Lung (tissue), 12 donors: Measurements from ENCODE around the gene ANGPTL4. TPM values are rescaled to one million over a fixed set of nuclear protein-coding genes. Genes with fewer than 3 reads are reported as not detected.

Experiments used
- ATAC-seq: fragments of 200-7000 bp; cut with Tn5 transposase; one replicate; pipeline ENCODE4 v1.9.1; 2020; ENCODE audit warnings: moderate number of reproducible peaks; ENCODE audit not compliant: insufficient read depth, low FRiP score
- DNase-seq, 3 donors: peaks; one replicate each; pipeline ENCODE4 v3.0.0-alpha.2; 2013 to 2017
- H3K27ac ChIP-seq, 2 donors: one replicate each; pipeline ENCODE4 v1.5.1; 2013; ENCODE audit warnings: mild to moderate bottlenecking in 2 of 2, moderate library complexity in 2 of 2, control low read depth in 1 of 2, inconsistent platforms in 1 of 2, low read depth in 1 of 2, low read length in 1 of 2
- H3K27me3 ChIP-seq, 3 donors: one replicate each; pipeline ENCODE4 v1.5.1; 2013; ENCODE audit warnings: low read length in 2 of 3; ENCODE audit not compliant: control insufficient read depth in 3 of 3, insufficient read depth in 3 of 3
- H3K36me3 ChIP-seq, 4 donors: one replicate each; pipeline ENCODE4 v1.5.1; 2013; ENCODE audit warnings: low read length in 4 of 4, mild to moderate bottlenecking in 1 of 4, moderate library complexity in 1 of 4; ENCODE audit not compliant: control insufficient read depth in 4 of 4, insufficient read depth in 4 of 4
- H3K4me1 ChIP-seq, 5 donors: one replicate each; pipeline ENCODE4 v1.5.1; 2013; ENCODE audit warnings: low read length in 5 of 5, mild to moderate bottlenecking in 2 of 5, moderate library complexity in 1 of 5; ENCODE audit not compliant: control insufficient read depth in 5 of 5, insufficient read depth in 5 of 5
- H3K4me3 ChIP-seq: one replicate; pipeline ENCODE4 v1.5.1; 2013; ENCODE audit warnings: mild to moderate bottlenecking, control low read depth, moderate library complexity
- H3K9ac ChIP-seq, 2 donors: one replicate each; pipeline ENCODE4 v1.5.1; 2013; ENCODE audit warnings: low read length in 2 of 2, control low read depth in 1 of 2; ENCODE audit not compliant: insufficient read depth in 1 of 2
- H3K9me3 ChIP-seq, 4 donors: one replicate each; pipeline ENCODE4 v1.5.1; 2013; ENCODE audit warnings: low read length in 3 of 4, mild to moderate bottlenecking in 1 of 4, moderate library complexity in 1 of 4; ENCODE audit not compliant: control insufficient read depth in 4 of 4, insufficient read depth in 3 of 4
- CTCF ChIP-seq: IDR thresholded peaks from 2 replicates; pipeline ENCODE4 v1.5.1; 2012; ENCODE audit warnings: mild to moderate bottlenecking; ENCODE audit errors: control extremely low read depth, extremely low read depth
- WGBS, 2 donors: extraction: QIAGEN DNeasy Blood & Tissue Kit; methylation state at CpG; one replicate each; pipeline ENCODE4 v1.1.7; 2013; 5-methylcytosine and 5-hydroxymethylcytosine counted together
- polyA plus RNA-seq, 2 donors: library from polyadenylated mRNA; stranded (reverse); fragments of 200-250 nt; gene quantifications; one replicate each; pipeline ENCODE4 v1.2.1, GENCODE V29; 2013
- total RNA-seq, 2 donors: library from RNA; depleted of rRNA in 1 of 2; stranded (reverse); fragments of >200 nt in 1 of 2; gene quantifications; one replicate each; pipeline ENCODE4 v1.2.1, GENCODE V29; 2014 to 2021
- donor health status: control.
- donor health status: control.
- donor health status: Bipolar disorder and iron deficiency.
- donor health status: healthy.
- donor health status: DM: yes; HTN: yes; CAD: no.

The ANGPTL4 gene
- total and polyA plus RNA-seq, 4 donors = 4.4 to 96.3 (median 12.6) TPM

- Histone ChIP-seq H3K9ac (peak within 1 kb of the TSS; percentile 93 to 96), H3K27me3 (no peaks in the 10 kb centered on the region), H3K27ac (peak within 1 kb of the TSS; percentile 99 to 100), H3K36me3 (peaks cover 0 to 4% (median 1%) of the 10 kb centered on the region in 4 donors), H3K9me3 (no peaks in the 10 kb centered on the region), H3K4me1 (peaks cover 11 to 30% (median 16%) of the 10 kb centered on the region in 5 donors), H3K4me3 (peak within 1 kb of the TSS; percentile 88)
- ATAC-seq (peak; percentile 93), DNase-seq (peak; percentile 99 to 100 (median 100))
- WGBS, 2 donors = 0% methylated on average over 64 to 70 of the region's 70 CpGs
- no peak for TF ChIP-seq CTCF
Measured at GRCh38 chr19:8389891-8390616, 26.1 kb downstream of the ANGPTL4 start, which contains the start of gene RAB11B. Gene RAB11B, plus strand, starts transcription at chr19:8390360. Its CDS starts 57 bp downstream, at chr19:8390417.

GRCh38 chr19:8390617-8390981, 26.6 kb downstream of the ANGPTL4 start:
- peak; percentile 90 for ATAC-seq
- H3K27ac ChIP-seq = peak overlapping the region; percentile 99 to 100
- peaks cover 0 to 4% (median 1%) of the 10 kb centered on the region in 4 donors for H3K36me3 ChIP-seq
- TF ChIP-seq CTCF = no peak
- no peaks in the 10 kb centered on the region for H3K27me3 ChIP-seq
- 1 to 2% methylated on average over 25 to 28 of the region's 28 CpGs for WGBS, 2 donors
- no peaks in the 10 kb centered on the region for H3K9me3 ChIP-seq
- H3K4me1 ChIP-seq = peaks cover 11 to 30% (median 16%) of the 10 kb centered on the region in 5 donors
- DNase-seq = peak; percentile 91 to 96 (median 92)
- H3K9ac ChIP-seq = peak overlapping the region; percentile 65 to 96
- H3K4me3 ChIP-seq = peak overlapping the region; percentile 88

DNA sequence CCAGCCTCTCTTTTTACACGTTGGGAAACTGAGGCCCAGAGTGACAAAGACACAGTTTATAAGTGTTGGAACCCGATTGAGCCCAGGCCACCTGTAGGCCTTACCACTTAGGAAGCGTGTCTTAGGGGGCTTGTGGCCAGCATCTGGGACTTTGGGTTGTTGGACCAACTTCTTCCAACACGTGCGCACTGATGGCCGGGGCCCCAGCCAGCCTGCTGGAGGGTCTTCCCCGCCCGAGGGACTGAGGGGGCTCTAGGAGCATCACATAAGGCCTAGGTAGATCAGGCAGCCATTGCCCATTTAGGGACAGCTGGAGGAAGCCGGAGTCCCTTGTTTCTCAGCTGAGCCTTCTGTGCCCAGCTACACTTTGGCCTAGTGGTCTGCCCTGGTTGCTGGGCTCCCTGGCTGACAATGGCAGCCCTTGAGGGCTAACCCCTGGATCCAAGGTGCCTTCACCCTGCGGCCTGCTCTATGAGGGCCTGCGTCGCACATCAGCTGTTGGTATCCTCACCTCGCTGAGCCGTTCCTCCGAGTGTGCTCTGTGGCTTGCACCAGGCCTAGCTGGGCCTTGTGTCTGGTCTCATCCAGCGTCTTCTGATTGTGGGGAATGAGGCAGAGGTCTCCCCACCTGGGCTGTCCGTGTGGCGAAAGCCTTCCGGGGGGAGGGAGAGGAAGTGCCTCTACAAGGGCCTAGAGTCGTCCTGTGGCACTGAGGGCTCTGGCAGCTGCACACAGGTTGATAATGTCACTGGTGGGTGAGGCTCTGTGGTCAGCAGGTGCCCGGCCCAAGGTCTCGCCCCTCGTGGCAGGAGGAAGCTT, 27.5 kb downstream of the ANGPTL4 start:
- 65 to 66% methylated on average over 22 to 23 of the region's 23 CpGs for WGBS, 2 donors
- Histone ChIP-seq H3K27me3 (no peaks in the 10 kb centered on the region), H3K27ac (peak overlapping the region; percentile 62 to 79), H3K4me3 (no peak overlapping the region), H3K4me1 (peaks cover 11 to 31% (median 16%) of the 10 kb centered on the region in 5 donors), H3K36me3 (peaks cover 0 to 4% (median 1%) of the 10 kb centered on the region in 4 donors), H3K9me3 (no peaks in the 10 kb centered on the region), H3K9ac (peak overlapping the region in 1 of 2 donors; percentile 25)
- ATAC-seq = no peak
- DNase-seq = no peak
- TF ChIP-seq CTCF = no peak
